Activated naive CD8-positive, alpha-beta T cell treated with anti-CD3 and anti-CD28 coated beads, Interleukin-2, amount 50 U/mL, for 24 hours (primary cell): ENCODE data around the gene CDKL4.
"Not testable (repeated sequence)": the region's sequence is repeated elsewhere in the genome, so short reads cannot be mapped to it uniquely, and the experiment has no call there.

ENCODE experiments used
- ATAC-seq: fragments of 150-1000 bp; cut with Tn5 transposase; one replicate; pipeline ENCODE4 v1.10.0; 2021
- DNase-seq: peaks from one replicate; pipeline ENCODE4 v3.0.0; 2021
- H3K27ac Mint-ChIP-seq: one replicate; pipeline ENCODE4 v1.8.0; 2021; ENCODE audit warnings: mild to moderate bottlenecking, mixed read lengths
- H3K27me3 Mint-ChIP-seq: one replicate; pipeline ENCODE4 v1.8.0; 2021; ENCODE audit warnings: mixed read lengths
- H3K36me3 Mint-ChIP-seq: one replicate; pipeline ENCODE4 v1.8.0; 2021; ENCODE audit warnings: low read depth, mixed read lengths
- H3K4me1 Mint-ChIP-seq: one replicate; pipeline ENCODE4 v1.8.0; 2021; ENCODE audit warnings: mixed read lengths
- H3K4me3 Mint-ChIP-seq: one replicate; pipeline ENCODE4 v1.8.0; 2021; ENCODE audit warnings: mild to moderate bottlenecking, moderate library complexity, mixed read lengths
- H3K9me3 Mint-ChIP-seq: one replicate; pipeline ENCODE4 v1.8.0; 2021; ENCODE audit warnings: mixed read lengths

CDKL4 gene

DNA sequence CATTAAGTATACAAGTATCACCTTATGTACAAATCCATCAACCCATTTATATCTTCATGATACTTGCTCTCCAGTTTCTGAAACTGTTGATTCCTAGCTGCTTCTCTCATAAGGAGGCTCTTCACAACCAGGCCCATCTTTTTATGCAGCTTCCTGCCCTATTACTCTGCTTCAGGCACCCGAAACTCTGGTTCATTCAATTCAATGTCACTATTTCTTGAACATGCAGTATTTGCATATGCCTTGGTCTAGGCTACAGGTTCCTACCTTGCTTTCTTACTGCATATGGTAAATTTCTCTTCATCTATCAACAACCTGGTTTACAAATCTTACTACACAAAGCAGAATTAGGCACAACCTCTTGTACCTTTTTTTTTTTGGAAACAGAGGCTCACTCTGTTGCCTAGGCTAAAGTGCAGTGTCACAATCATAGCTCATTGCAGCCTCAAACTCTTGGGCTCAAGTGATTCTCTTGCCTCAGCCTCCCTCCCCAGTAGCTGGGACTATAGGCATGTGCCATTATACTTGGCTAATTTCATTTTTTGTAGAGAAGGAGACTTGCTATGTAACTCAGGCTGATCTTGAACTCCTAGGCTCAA is 2.7 kb upstream of the CDKL4 start:
- ATAC-seq (no peak), DNase-seq (no peak)
- Mint-ChIP-seq H3K4me1 (peaks cover 11% of the 10 kb centered on the region), H3K36me3 (peaks cover 11% of the 10 kb centered on the region), H3K4me3 (no peak overlapping the region), H3K27me3 (no peaks in the 10 kb centered on the region), H3K9me3 (peaks cover 3% of the 10 kb centered on the region), H3K27ac (no peak overlapping the region)

GRCh38 chr2:39244963-39245625 is 1.3 kb upstream of the CDKL4 start:
- not testable (repeated sequence) for H3K9me3 Mint-ChIP-seq, H3K36me3 Mint-ChIP-seq, H3K27me3 Mint-ChIP-seq, DNase-seq
- Mint-ChIP-seq H3K4me1 (peaks cover 11% of the 10 kb centered on the region), H3K27ac (peak overlapping the region; percentile 54), H3K4me3 (peak overlapping the region; percentile 79)
- ATAC-seq = peak; percentile 15

DNA sequence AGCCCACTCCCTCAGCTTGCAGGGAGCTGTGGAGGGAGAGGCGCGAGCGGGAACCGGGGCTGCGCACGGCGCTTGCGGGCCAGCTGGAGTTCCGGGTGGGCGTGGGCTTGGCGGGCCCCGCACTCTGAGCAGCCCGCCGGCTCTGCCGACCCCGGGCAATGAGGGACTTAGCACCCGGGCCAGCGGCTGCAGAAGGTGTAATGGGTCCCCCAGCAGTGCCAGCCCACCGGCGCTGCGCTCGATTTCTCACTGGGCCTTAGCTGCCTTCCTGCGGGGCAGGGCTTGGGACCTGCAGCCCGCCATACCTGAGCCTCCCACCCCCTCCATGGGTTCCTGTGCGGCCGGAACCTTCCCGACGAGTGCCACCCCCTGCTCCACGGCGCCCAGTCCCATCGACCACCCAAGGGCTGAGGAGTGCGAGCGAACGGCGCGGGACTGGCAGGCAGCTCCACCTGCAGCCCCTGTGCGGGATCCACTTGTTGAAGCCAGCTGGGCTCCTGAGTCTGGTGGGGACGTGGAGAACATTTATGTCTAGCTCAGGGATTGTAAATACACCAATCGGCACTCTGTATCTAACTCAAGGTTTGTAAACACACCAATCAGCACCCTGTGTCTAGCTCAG is 582 bp upstream of the CDKL4 start:
- peaks cover 11% of the 10 kb centered on the region for H3K4me1 Mint-ChIP-seq
- not testable (repeated sequence) for H3K27me3 Mint-ChIP-seq, ATAC-seq, H3K9me3 Mint-ChIP-seq, H3K36me3 Mint-ChIP-seq, DNase-seq
- H3K27ac Mint-ChIP-seq = peak overlapping the region; percentile 54
- peak overlapping the region; percentile 79 for H3K4me3 Mint-ChIP-seq

DNA sequence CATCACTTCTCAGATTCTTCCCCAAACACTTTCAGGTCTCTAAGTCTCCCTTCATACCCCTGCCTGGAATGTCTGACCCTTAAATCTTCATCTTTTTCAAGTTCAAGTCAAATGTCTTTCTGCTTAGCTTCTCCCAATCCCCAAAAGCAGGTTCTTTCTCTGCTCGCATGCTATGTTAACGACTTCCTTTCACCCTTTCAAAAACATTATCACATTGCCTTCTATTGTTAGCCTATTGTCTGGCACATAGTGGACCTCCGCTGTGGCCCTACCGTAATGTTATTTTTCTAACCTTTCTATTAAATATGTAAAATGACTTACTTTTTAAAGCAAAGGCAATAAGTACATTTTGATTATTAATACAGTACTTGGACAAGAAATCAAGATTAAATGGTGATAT is 2.2 kb downstream of the CDKL4 start:
- H3K27ac Mint-ChIP-seq = no peak overlapping the region
- no peaks in the 10 kb centered on the region for H3K27me3 Mint-ChIP-seq
- peaks cover 4% of the 10 kb centered on the region for H3K9me3 Mint-ChIP-seq
- DNase-seq (no peak), ATAC-seq (no peak)
- H3K36me3 Mint-ChIP-seq = no peaks in the 10 kb centered on the region
- peaks cover 11% of the 10 kb centered on the region for H3K4me1 Mint-ChIP-seq
- H3K4me3 Mint-ChIP-seq = no peak overlapping the region

DNA sequence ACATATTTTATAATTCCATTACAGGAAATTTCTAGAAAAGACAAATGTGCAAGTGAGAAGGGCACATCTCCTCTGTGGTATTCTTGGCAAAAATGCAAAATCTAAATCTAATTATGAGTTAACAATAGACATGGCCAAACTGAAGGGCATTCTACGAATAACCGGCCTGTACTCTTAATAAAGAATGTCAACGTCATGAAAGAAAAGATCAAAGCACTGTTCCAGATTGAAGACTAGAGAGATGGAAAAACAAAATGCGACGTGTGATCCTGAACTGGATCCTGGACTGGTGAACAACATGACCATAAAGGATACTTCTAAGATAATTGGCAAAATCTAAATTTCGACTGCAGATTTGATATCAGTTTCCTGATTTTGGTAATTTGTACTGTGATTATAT is 3.0 kb downstream of the CDKL4 start:
- H3K36me3 Mint-ChIP-seq = peaks cover 2% of the 10 kb centered on the region
- no peak overlapping the region for H3K27ac Mint-ChIP-seq
- no peak for ATAC-seq
- H3K4me3 Mint-ChIP-seq = no peak overlapping the region
- H3K4me1 Mint-ChIP-seq = peaks cover 11% of the 10 kb centered on the region
- peaks cover 11% of the 10 kb centered on the region for H3K9me3 Mint-ChIP-seq
- H3K27me3 Mint-ChIP-seq = no peaks in the 10 kb centered on the region
- DNase-seq = no peak

- DNase-seq = no peak
- H3K9me3 Mint-ChIP-seq = peaks cover 15% of the 10 kb centered on the region
- H3K27ac Mint-ChIP-seq = no peak overlapping the region
- H3K36me3 Mint-ChIP-seq = peaks cover 4% of the 10 kb centered on the region
- H3K27me3 Mint-ChIP-seq = no peaks in the 10 kb centered on the region
- no peak for ATAC-seq
- H3K4me3 Mint-ChIP-seq = no peak overlapping the region
- peaks cover 1% of the 10 kb centered on the region for H3K4me1 Mint-ChIP-seq
Measured at GRCh38 chr2:39234754-39235153, 9.0 kb downstream of the CDKL4 start.

DNA sequence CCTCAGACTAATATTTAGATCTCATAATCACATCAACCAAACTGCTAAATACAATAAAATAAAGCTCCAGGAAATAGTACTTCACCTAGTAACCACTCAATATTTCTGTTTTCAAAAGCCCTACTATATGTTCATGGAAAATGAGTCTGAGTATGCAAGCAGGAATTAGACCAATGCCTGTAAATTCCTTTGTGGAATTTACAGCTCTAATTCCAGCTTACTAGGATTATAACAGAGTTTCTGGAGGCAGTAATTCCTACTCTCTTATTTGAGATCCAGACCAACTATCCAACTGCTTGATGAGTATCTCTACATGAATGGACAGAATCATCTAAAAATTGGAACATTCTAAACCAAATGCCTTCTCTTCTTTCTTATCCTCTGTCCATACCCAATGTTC is 11.6 kb downstream of the CDKL4 start:
- H3K27me3 Mint-ChIP-seq = no peaks in the 10 kb centered on the region
- peaks cover 21% of the 10 kb centered on the region for H3K4me1 Mint-ChIP-seq
- no peak for ATAC-seq
- H3K36me3 Mint-ChIP-seq = peaks cover 4% of the 10 kb centered on the region
- H3K27ac Mint-ChIP-seq = no peak overlapping the region
- no peak overlapping the region for H3K4me3 Mint-ChIP-seq
- DNase-seq = no peak
- H3K9me3 Mint-ChIP-seq = peaks cover 15% of the 10 kb centered on the region

- peak overlapping the region; percentile 74 for H3K4me3 Mint-ChIP-seq
- no peaks in the 10 kb centered on the region for H3K36me3 Mint-ChIP-seq
- ATAC-seq (peak; percentile 55), DNase-seq (peak; percentile 37)
- H3K27ac Mint-ChIP-seq = peak overlapping the region; percentile 70
- no peaks in the 10 kb centered on the region for H3K27me3 Mint-ChIP-seq
- H3K4me1 Mint-ChIP-seq = peaks cover 44% of the 10 kb centered on the region
- no peaks in the 10 kb centered on the region for H3K9me3 Mint-ChIP-seq
Measured at GRCh38 chr2:39228413-39229209, 15.2 kb downstream of the CDKL4 start.

GRCh38 chr2:39227628-39228412 is 15.9 kb downstream of the CDKL4 start:
- Mint-ChIP-seq H3K27ac (peak overlapping the region; percentile 70), H3K9me3 (no peaks in the 10 kb centered on the region), H3K4me3 (peak overlapping the region; percentile 74), H3K27me3 (no peaks in the 10 kb centered on the region), H3K36me3 (no peaks in the 10 kb centered on the region), H3K4me1 (peaks cover 44% of the 10 kb centered on the region)
- ATAC-seq (peak; percentile 87), DNase-seq (peak; percentile 86)

DNA sequence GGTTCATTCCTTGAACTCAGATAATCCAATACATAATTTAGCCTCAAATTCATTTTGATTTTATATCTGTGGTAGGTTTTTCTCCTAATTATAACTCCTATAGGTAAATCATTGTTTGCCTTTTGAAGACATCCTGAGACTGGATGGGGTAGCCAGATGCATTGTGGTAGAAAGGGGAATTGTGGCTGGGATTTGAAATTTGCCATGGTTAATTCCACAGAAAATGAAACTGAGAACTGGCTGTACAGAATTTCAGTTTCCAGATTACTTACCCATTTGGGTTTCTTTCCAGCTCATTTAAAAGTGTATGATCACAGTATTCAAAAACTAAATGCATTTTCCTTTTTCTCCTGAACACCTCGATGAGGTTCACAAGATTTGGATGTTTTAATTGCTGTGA is 18.2 kb downstream of the CDKL4 start:
- H3K36me3 Mint-ChIP-seq = no peaks in the 10 kb centered on the region
- peak overlapping the region; percentile 37 for H3K27ac Mint-ChIP-seq
- no peaks in the 10 kb centered on the region for H3K27me3 Mint-ChIP-seq
- peaks cover 44% of the 10 kb centered on the region for H3K4me1 Mint-ChIP-seq
- no peaks in the 10 kb centered on the region for H3K9me3 Mint-ChIP-seq
- DNase-seq = no peak
- no peak overlapping the region for H3K4me3 Mint-ChIP-seq
- ATAC-seq = peak; percentile 33

- Mint-ChIP-seq H3K9me3 (no peaks in the 10 kb centered on the region), H3K27me3 (no peaks in the 10 kb centered on the region), H3K4me1 (peaks cover 48% of the 10 kb centered on the region), H3K36me3 (no peaks in the 10 kb centered on the region), H3K4me3 (no peak overlapping the region), H3K27ac (no peak overlapping the region)
- ATAC-seq = no peak
- no peak for DNase-seq
Measured at GRCh38 chr2:39223909-39224308, 19.9 kb downstream of the CDKL4 start.

- H3K4me1 Mint-ChIP-seq = peaks cover 49% of the 10 kb centered on the region
- no peak overlapping the region for H3K4me3 Mint-ChIP-seq
- H3K9me3 Mint-ChIP-seq = no peaks in the 10 kb centered on the region
- DNase-seq (no peak), ATAC-seq (no peak)
- H3K36me3 Mint-ChIP-seq = no peaks in the 10 kb centered on the region
- no peak overlapping the region for H3K27ac Mint-ChIP-seq
- no peaks in the 10 kb centered on the region for H3K27me3 Mint-ChIP-seq
Measured at GRCh38 chr2:39221459-39221858, 22.3 kb downstream of the CDKL4 start.

- Mint-ChIP-seq H3K9me3 (no peaks in the 10 kb centered on the region), H3K27me3 (no peaks in the 10 kb centered on the region), H3K4me3 (no peak overlapping the region), H3K4me1 (peaks cover 51% of the 10 kb centered on the region), H3K36me3 (no peaks in the 10 kb centered on the region), H3K27ac (no peak overlapping the region)
- DNase-seq (no peak), ATAC-seq (no peak)
Measured at GRCh38 chr2:39220136-39220535, 23.6 kb downstream of the CDKL4 start.

DNA sequence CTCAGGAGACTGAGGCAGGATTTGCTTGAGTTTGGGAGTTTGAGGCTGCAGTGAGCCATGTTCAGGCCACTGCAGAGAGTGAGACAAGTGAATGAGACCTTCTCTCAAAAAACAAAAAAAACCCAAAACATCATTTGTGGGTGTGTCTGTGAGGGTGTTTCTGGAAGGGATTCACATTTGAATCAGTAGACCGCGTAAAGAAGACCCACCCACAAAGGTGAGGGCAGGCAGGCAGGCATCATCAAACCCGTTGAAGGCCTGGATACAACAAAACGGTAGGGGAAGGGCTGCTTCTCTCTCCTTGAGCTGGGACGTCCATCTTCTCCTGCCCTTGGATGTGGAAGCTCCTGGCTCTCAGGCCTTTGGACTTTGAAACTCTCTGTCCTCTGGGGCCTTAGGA is 25.4 kb downstream of the CDKL4 start:
- H3K27me3 Mint-ChIP-seq = no peaks in the 10 kb centered on the region
- ATAC-seq (no peak), DNase-seq (no peak)
- no peaks in the 10 kb centered on the region for H3K36me3 Mint-ChIP-seq
- H3K9me3 Mint-ChIP-seq = no peaks in the 10 kb centered on the region
- peak overlapping the region; percentile 90 for H3K27ac Mint-ChIP-seq
- no peak overlapping the region for H3K4me3 Mint-ChIP-seq
- H3K4me1 Mint-ChIP-seq = peaks cover 55% of the 10 kb centered on the region
